Erythroblast (primary cell): ENCODE measurements around the gene MTHFR.

Source experiments
- DNase-seq, 2 experiments: peaks; one replicate each; lab custom pipeline; 2025; lab: John Stamatoyannopoulos, UW
- GATA1 ChIP-seq: IDR thresholded peaks from 2 replicates; pipeline ENCODE4 v1.6.1; 2011; ENCODE audit warnings: low read depth, mild to moderate bottlenecking, control low read depth, low read length, moderate library complexity
- POLR2A ChIP-seq: IDR thresholded peaks from 2 replicates; pipeline ENCODE4 v1.6.1; 2011; ENCODE audit warnings: mild to moderate bottlenecking, low read length

The MTHFR gene

DNA sequence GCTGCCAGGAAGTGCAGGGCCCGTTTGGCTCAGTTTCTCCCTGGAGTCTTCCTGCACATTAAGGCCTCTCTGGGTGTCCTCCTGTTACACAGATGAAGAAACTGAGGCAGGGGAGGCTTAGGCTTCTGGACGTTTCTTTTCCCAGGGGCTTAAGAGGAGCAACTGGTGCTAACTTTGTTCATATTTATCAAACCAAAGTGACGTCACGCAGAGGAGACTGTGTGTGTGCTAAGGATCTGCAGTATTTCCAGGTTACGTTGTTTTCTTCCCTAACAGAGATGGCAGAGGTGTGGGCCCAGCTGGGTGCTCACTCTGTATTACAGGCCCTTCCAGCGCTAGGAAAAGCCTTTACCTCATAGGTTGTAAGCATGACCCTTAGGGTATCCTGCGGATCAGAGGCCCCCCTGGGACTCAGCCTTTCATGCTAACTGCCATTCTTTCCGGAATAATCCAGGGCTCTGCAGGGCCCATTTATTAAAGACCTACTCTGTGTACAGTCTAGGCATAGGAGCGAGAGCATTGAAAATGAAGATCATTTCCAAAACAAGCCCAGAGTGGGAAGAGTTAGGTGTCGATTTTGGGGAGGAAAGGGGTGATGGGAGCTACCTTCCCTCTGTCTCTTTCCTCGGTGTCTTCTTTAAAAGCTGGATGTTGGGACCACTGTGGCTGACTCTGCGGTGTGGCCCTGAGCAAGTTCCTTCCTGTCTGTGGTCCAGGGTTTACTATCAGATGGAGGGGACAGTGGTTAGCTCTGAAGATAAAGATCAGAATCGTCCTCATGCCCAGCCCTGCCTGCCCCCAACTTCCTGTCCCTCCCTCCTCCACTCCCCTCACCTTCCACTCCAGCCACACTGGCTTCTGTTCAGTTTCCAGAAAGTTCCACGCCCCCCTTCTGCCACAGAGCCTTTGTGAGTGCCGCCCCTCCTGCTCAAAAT is 65.2 kb downstream of the MTHFR start:
- DNase-seq, result peak; percentile 19 to 45
- TF ChIP-seq GATA1 (no peak), POLR2A (no peak)

DNA sequence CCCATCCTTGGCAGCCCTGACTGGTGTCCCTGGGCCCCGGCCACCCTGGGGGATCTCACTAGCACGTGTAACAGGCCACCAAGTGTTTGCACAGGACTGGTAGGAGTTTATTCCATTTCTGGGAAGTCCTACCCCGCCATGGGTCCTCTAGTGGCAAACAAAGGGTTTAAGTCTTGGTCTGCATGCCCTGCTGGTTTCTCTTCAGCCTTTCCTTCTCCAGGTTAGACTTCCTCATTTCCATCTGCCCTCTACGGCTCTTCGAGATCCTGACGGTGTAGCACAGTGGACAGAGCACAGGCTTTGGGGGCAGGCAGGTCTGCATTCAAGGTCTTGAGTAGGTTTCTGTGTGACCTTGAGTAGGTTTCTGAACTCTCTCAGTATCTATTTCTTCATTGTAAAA is 67.0 kb downstream of the MTHFR start:
- TF ChIP-seq GATA1 (no peak), POLR2A (no peak)
- peak in 1 of 2 experiments; percentile 26 for DNase-seq

DNA sequence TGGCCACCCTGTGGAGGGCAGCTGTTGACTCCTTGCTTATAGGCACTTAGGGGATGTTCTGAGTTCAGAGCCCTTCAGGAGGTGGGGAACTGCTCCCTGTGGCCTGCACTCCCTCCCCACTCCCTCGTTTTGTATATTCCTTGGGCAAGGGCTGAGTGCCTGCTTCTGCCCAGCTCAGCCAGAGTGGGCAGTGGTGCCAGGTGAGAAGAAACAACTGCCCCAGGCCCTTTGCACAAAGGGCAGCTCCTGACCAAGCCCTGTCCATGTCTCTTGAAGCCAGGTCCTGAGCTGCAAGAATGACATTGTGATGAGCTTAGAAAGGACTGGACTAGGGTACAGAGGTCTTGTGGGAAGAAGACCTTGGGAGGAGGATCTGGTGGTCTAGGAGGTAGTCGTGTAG is 67.7 kb downstream of the MTHFR start:
- TF ChIP-seq GATA1 (no peak), POLR2A (no peak)
- DNase-seq, result no peak

DNA sequence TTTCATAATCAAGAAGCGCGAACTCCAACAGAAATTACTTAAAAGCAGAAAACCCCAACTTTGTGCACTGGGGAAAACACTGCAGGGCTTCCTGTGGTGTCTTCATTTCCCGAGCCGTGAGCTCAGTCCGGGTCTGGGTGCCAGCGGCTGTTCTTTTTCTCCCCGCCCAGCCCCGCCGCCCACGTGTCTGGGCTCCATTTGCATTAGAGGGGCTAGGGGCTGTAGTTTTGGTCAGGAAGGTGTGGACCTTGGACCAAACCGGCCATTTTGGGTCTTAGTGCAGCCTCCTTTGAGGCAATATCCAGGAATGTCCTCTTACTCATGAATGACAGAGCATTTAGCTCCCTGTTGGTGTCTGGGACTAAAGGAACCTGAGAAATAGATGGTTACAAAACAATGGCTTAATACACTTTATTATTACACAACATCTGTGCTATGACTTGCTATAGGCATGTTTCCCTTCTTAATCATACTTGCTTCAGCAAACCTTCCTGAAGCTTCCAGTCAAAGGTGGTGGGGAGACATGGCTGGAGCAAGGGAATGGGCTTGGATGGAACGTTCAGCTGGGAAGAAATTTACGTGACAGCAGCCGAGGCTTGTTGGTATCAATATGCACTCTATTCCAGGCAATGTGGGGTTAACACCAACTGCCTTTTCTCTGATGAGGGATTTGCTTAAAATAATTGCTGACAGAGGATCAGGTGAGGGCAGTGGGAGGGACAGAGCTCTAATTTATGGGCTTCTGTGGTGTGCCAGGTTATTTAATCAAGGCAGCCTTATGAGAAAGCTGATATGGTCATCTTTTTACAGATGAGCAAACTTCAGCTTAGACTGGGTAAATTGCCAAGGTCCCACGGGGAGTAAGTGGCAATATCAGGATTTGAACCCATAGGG is 68.8 kb downstream of the MTHFR start:
- DNase-seq, result peak; percentile 57 to 61
- TF ChIP-seq GATA1 (no peak), POLR2A (peak; percentile 49)

DNA sequence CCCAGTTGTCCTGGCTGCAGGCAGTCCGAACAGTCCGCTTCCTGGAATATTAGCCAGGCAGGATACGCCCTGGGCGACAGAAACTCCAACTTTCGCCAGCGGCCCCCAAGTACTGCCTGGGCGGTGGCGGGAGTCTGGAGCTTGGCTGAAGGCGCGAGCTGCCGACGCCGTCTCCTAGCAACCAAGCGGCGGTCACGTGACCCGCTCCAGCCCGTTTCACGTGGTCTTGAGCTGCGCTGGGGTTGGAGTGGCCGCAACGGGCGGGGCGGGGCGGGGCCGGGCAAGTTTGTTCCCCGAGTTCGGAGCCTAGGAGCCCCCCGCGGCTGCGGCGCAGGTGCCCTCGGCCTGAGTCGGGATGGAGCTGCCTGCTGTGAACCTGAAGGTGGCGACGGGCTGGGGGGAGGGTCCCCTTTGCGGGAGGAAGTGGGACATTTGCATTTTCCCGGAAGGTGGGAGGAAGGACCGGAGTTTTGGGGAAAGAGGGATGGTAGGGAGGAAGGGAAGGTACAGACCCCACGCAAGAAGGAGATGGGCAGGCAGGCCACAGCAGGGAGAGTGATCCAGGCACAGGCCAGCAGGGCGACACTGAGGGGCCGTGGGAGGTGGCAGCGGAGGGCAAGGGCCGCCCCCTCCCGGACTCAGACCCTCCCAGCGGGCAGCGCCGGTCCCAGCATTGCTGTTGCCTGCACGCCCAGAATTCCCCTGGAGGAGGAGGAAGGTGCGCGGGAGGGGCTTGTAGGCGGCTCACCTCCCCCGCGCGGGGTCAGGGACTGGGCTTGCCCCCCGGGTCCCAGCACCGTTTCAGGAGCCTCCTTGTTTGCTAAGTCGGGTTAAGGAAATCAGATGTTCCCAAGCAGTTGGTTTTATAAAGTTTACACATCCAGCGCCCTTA is 69.7 kb downstream of the MTHFR start, which contains the start of gene AGTRAP:
Gene AGTRAP (plus strand): TSS at position 283 of the 892 bp plus-strand sequence. CDS start 73 bp downstream, at position 356.
- TF ChIP-seq GATA1 (no peak), POLR2A (peak; percentile 74)
- DNase-seq, result peak; percentile 96 to 97
